ENCODE measurements around the gene ACTR6. TPM values are rescaled to one million over a fixed set of nuclear protein-coding genes. Genes with fewer than 3 reads are reported as not detected.
A peak's percentile ranks its signal among the peaks of the same experiment; 100 is the strongest.

ACTR6 gene
- total and polyA plus RNA-seq, 10 of the 15 experiments (the other 5 are each of a cell fraction or from before 2014, with no cell fraction given): 17.4 to 62.4 (median 40.5) TPM

GRCh38 chr12:100266585-100266834 lies 65.9 kb downstream of the ACTR6 start:
- H3K36me3 ChIP-seq (ENCODE audit: control insufficient read depth in 2 of 2, insufficient read depth in 2 of 2, low read length in 1 of 2): no peaks in the 10 kb centered on the region
- BruUV-seq (replicated peaks): no TSS peak
- peak overlapping the region; percentile 78 for H3K27ac ChIP-seq (ENCODE audit: control insufficient read depth, insufficient read depth)
- H3K79me2 ChIP-seq (ENCODE audit: control insufficient read depth, insufficient read depth, low read length): peaks cover 41% of the 10 kb centered on the region
- ATAC-seq: peak; percentile 88
- ChIA-PET POLR2A (interaction anchor here (2.1 to 2.9 kb wide), 4 partner anchors 11 to 66 kb away, joined by 7 to 18 read pairs (median 10); partner anchors contain the start of gene ACTR6), RAD21 (ENCODE audit: unreplicated experiment) (interaction anchor here (0.8 to 1.2 kb wide), 5 partner anchors 11 to 301 kb away, joined by 3 to 5 read pairs (median 3); partner anchors contain the start of gene ACTR6), CTCF (interaction anchor here (1.2 to 2.5 kb wide), 4 partner anchors 10 to 63 kb away, joined by 3 to 7 read pairs (median 4); no protein-coding TSS in a partner anchor), SMC1A (ENCODE audit: uncharacterized antibody, unreplicated experiment) (interaction anchor here (1.0 to 3.3 kb wide), 10 partner anchors 9 to 300 kb away, joined by 3 to 16 read pairs (median 4); no protein-coding TSS in a partner anchor)
- H3K4me2 ChIP-seq (ENCODE audit: control insufficient read depth, insufficient read depth): peak overlapping the region; percentile 93
- WGBS (ENCODE audit: insufficient coverage, insufficient replicate concordance, low lambda C conversion rate, missing lambda C conversion rate): 2% methylated on average over 6 of the region's 6 CpGs
- no peak for FAIRE-seq
- no peak for TF ChIP-seq ATF3 (IDR thresholded peaks at IDR 0.05; ENCODE audit: borderline replicate concordance, extremely low read depth, low read depth, low read length)
- no peak for TF ChIP-seq HDAC2 (IDR thresholded peaks at IDR 0.05)
- TF ChIP-seq RUNX3 (IDR thresholded peaks at IDR 0.05; ENCODE audit: low read length): 0 out of 2 replicates have a peak, but pooled peaks have one; percentile 10
- H3K9me3 ChIP-seq (replicated peaks; ENCODE audit: control insufficient read depth, insufficient read depth, low read length): no peaks in the 10 kb centered on the region
- DNase-seq (ENCODE audit: low read depth, low spot score): no peak
- peak overlapping the region; percentile 93 for H3K9ac ChIP-seq (ENCODE audit: control insufficient read depth, insufficient read depth, low read length)
- H3K4me1 ChIP-seq (ENCODE audit: control insufficient read depth, insufficient read depth, low read length): peaks cover 3% of the 10 kb centered on the region; the same call in 1 of the 2 replicates
- in situ Hi-C loops (cut with MboI): no loop called here
- H3K4me3 ChIP-seq: peak overlapping the region; percentile 98
- H4K20me1 ChIP-seq (ENCODE audit: control insufficient read depth, insufficient read depth): peaks cover 3% of the 10 kb centered on the region; the same call in 1 of the 2 replicates
- intact Hi-C loops (cut with micrococcal nuclease; ENCODE audit: unreplicated experiment): loop anchor here (2.0 to 5.0 kb wide), 2 partner anchors 66 to 124 kb away; partner anchors contain the start of genes ACTR6 and BLTP3B
- H3K27me3 ChIP-seq (replicated peaks in 1 of 2; ENCODE audit: control insufficient read depth in 2 of 2, insufficient read depth in 2 of 2, low read length in 1 of 2): no peaks in the 10 kb centered on the region
- H2AFZ ChIP-seq (ENCODE audit: control insufficient read depth, low read depth, low read length): peak overlapping the region; percentile 99

- Histone ChIP-seq H3K9me3 (replicated peaks; ENCODE audit: control insufficient read depth, insufficient read depth, low read length) (no peaks in the 10 kb centered on the region), H3K4me3 (peak within 1 kb of the TSS; percentile 98), H3K9ac (ENCODE audit: control insufficient read depth, insufficient read depth, low read length) (peak within 1 kb of the TSS; percentile 93), H2AFZ (ENCODE audit: control insufficient read depth, low read depth, low read length) (peak within 1 kb of the TSS; percentile 99), H3K36me3 (ENCODE audit: control insufficient read depth in 2 of 2, insufficient read depth in 2 of 2, low read length in 1 of 2) (no peaks in the 10 kb centered on the region), H3K27me3 (replicated peaks in 1 of 2; ENCODE audit: control insufficient read depth in 2 of 2, insufficient read depth in 2 of 2, low read length in 1 of 2) (no peaks in the 10 kb centered on the region), H3K27ac (ENCODE audit: control insufficient read depth, insufficient read depth) (peak within 1 kb of the TSS; percentile 78), H4K20me1 (ENCODE audit: control insufficient read depth, insufficient read depth) (peaks cover 3% of the 10 kb centered on the region; the same call in 1 of the 2 replicates), H3K79me2 (ENCODE audit: control insufficient read depth, insufficient read depth, low read length) (peaks cover 46% of the 10 kb centered on the region), H3K4me2 (ENCODE audit: control insufficient read depth, insufficient read depth) (peak within 1 kb of the TSS; percentile 93), H3K4me1 (ENCODE audit: control insufficient read depth, insufficient read depth, low read length) (peaks cover 3% of the 10 kb centered on the region; the same call in 1 of the 2 replicates)
- POLR2A ChIA-PET: interaction anchor here (0.7 to 2.9 kb wide), 6 partner anchors 11 to 1057 kb away, joined by 4 to 18 read pairs (median 10); partner anchors contain the start of gene ACTR6
- ATAC-seq (peak; percentile 89), DNase-seq (ENCODE audit: low read depth, low spot score) (peak; percentile 84), FAIRE-seq (peak; percentile 57)
- RAD21 ChIA-PET (ENCODE audit: unreplicated experiment): interaction anchor here (0.8 to 1.7 kb wide), 6 partner anchors 9 to 300 kb away, joined by 3 to 6 read pairs (median 4); partner anchors contain the start of gene ACTR6
- WGBS (ENCODE audit: insufficient coverage, insufficient replicate concordance, low lambda C conversion rate, missing lambda C conversion rate): 1% methylated on average over 43 of the region's 62 CpGs
- no TSS peak for BruUV-seq (replicated peaks)
- intact Hi-C loops (cut with micrococcal nuclease; ENCODE audit: unreplicated experiment) (loop anchor here (2.0 to 5.0 kb wide), 2 partner anchors 66 to 125 kb away; partner anchors contain the start of genes ACTR6 and BLTP3B), in situ Hi-C loops (cut with MboI) (no loop called here)
- SMC1A ChIA-PET (ENCODE audit: uncharacterized antibody, unreplicated experiment): interaction anchor here (1.0 to 3.3 kb wide), 10 partner anchors 9 to 299 kb away, joined by 3 to 16 read pairs (median 4); no protein-coding TSS in a partner anchor
- CTCF ChIA-PET: interaction anchor here (0.6 to 2.5 kb wide), 6 partner anchors 9 to 834 kb away, joined by 3 to 7 read pairs (median 4); no protein-coding TSS in a partner anchor
- TF ChIP-seq ZBTB11 (CRISPR knock-in tag; IDR thresholded peaks at IDR 0.05): no peak
- TF ChIP-seq SUZ12 (IDR thresholded peaks at IDR 0.05; ENCODE audit: unreplicated experiment): no peak
- peak; percentile 53; the same call in 1 of the 2 replicates for TF ChIP-seq BACH1 (IDR thresholded peaks at IDR 0.05; ENCODE audit: borderline replicate concordance)
- TF ChIP-seq SIN3A (IDR thresholded peaks at IDR 0.05; ENCODE audit: low read depth, low read length): peak; percentile 81
- no peak for TF ChIP-seq NR2C1 (IDR thresholded peaks at IDR 0.05)
- TF ChIP-seq NFYB (IDR thresholded peaks at IDR 0.05; ENCODE audit: insufficient read depth, low read depth, low read length): peak; percentile 64; the same call in 1 of the 2 replicates
- no peak for TF ChIP-seq MTA3 (IDR thresholded peaks at IDR 0.05; ENCODE audit: borderline replicate concordance, low read length)
- TF ChIP-seq EZH2 (IDR thresholded peaks at IDR 0.05; ENCODE audit: borderline replicate concordance, control insufficient read depth, low read depth, low read length): no peak
Measured at GRCh38 chr12:100266835-100267602, 66.4 kb downstream of the ACTR6 start, which contains the start of the genes DEPDC4 and SCYL2. Gene DEPDC4, minus strand, starts transcription at chr12:100267079. Its CDS starts 3 bp downstream, at chr12:100267076. Gene SCYL2, plus strand, starts transcription at chr12:100267177. Its CDS starts 15,794 bp downstream, at chr12:100282971.

Data from GM12878 (cell line).